ENCODE results near the gene CISH.

The CISH gene

GRCh38 chr3:50568947-50569749 is 42.4 kb downstream of the CISH start, which contains the start of gene HEMK1:
Gene HEMK1, plus strand, starts transcription at chr3:50569522. Its CDS starts 1,583 bp downstream, at chr3:50571105.
- DNase-seq: peak; percentile 86

- DNase-seq: peak; percentile 61
Measured at GRCh38 chr3:50567386-50568167, 44.0 kb downstream of the CISH start, which contains the start of gene C3orf18. Gene C3orf18, minus strand, starts transcription at chr3:50567747. Its CDS starts 2,048 bp downstream, at chr3:50565699.

GRCh38 chr3:50567011-50567385 is 44.6 kb downstream of the CISH start:
- DNase-seq: no peak

- no peak for DNase-seq
Measured at GRCh38 chr3:50564321-50564720, 47.3 kb downstream of the CISH start.

GRCh38 chr3:50563867-50564266 is 47.7 kb downstream of the CISH start:
- no peak for DNase-seq

- no peak for DNase-seq
Measured at GRCh38 chr3:50562861-50563260, 48.7 kb downstream of the CISH start.

- DNase-seq: no peak
Measured at GRCh38 chr3:50559702-50560101, 51.9 kb downstream of the CISH start.

GRCh38 chr3:50557915-50558314 is 53.7 kb downstream of the CISH start:
- peak; percentile 10 for DNase-seq

- no peak for DNase-seq
Measured at GRCh38 chr3:50557106-50557505, 54.5 kb downstream of the CISH start.

All from NCI-H2227 treated with DMSO at 0.1 percent for 48 hours (cell line).